NCI-H2227 treated with DMSO at 0.1 percent for 48 hours (cell line): ENCODE data around the gene CD4.

Experiments used
- DNase-seq: peaks from one replicate; lab custom pipeline; 2025; lab: John Stamatoyannopoulos, UW

CD4 gene

DNA sequence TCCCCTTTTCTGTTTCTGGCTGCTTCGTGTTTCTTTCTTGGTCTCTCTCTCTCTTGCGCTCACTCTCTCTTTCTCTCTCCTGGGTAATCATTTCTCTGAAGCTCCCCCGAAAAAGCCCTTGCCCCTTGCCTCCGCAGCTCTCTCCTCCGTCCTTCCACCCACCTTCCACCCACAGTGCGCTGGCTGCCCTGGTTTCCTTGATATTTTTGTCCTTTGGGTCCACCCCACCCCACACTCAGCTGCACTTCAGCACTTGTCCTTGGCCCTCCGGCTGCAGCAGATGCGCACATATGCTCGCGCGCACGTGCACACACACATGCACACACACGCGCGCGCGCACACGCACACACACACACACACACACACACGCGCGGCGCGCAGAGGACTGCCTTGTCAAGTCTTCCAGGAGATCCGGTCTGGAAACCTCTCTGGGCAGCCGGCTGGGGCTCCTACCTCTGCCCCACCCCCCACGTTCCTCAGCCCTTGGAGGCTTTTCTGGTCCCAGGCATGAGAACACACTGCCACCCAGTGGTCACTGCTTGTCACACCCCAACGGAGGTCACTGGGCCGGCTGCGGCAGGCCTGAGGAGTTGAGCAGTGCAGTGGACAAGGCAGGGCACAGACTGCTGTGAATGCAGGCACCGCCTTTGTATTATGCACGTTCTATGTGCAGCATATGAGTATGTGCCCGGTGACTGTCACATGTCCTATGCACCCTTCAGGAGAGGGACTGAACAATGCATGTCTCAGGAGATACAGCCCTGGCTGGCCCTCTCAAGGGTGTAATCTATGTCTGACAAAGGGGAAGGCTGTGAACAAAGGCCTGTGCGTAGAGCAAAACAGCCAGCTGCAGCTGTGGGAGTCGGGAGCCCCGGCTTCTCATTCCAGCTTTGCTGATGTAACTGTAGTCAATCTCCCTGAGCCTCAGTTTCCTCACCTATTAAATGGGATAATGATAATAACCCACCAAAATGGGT lies 10.5 kb upstream of the CD4 start:
- peak; percentile 85 for DNase-seq

DNA sequence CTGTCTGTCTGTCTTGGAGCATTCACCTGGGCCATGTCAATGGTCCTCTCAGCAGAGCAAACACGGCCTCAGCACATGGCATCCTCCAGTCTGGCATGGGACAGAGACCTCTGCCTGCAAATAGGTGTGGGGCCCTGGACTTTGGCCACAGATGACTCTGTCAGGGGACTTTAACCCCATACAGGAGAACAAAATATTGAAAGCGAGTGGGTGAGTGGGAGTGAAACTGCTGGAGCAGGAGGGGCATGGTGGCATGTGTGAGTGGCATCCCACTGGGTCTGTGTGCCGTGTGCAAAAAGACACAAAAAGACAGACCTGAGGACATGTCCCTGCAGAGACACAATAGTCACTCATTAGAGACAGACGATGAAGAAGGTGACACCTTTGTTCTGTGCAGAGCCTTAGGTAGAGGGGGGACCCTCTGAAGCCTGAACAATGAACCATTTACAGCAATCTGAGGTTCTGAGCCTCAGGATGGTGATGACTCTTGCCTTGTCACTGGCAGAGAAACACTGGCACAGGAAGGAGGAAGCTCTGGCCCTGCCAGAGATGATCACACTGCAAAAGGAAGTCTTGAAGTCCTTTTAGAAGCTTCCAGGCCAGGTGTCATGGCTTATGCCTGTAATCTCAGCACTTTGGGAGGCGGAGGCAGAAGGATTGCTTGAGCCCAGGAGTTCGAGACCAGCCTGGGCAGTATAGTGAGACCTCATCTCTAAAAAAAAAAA lies 9.5 kb upstream of the CD4 start:
- DNase-seq, result no peak

GRCh38 chr12:6780573-6780972 lies 8.8 kb upstream of the CD4 start:
- no peak for DNase-seq

DNA sequence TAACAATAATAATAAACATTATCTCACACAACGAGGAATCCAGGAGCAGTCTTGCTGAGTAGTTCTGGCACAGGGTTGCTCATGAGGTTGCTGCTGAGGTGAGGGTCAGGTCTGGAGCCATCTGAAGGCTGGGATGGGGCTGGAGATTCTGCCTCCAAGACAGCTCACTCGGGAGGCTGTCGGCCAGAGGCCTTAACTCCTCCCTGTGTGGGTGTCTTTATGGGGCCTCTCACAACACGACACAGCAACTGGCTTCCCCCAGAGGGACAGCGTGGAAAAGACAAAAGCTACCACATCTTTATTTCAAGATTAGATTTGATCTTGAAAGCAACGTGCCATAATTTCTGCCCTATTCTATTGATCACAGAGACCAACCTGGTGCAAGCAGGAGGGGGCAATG lies 7.2 kb upstream of the CD4 start:
- no peak for DNase-seq

- DNase-seq, result no peak
Observed at GRCh38 chr12:6782850-6783566, 6.3 kb upstream of the CD4 start.

- DNase-seq, result no peak
Observed at GRCh38 chr12:6783828-6784227, 5.5 kb upstream of the CD4 start.

DNA sequence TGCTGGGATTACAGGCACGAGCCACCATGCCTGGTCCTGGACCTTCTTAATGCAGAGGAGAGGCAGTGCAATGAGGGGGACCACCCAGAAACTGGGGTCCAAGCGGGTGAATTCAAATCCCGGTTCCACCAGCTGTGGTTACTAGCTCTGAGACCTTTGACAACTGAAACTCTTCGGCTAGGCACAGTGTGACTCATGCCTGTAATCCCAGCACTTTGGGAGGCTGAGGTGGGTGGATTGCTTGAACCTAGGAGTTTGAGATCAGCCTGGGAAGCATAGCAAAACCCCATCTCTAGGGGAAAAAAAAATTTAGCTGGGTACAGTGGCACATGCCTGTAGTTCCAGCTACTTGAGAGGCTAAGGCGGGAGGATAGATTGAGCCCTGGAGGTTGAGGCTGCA lies 5.0 kb upstream of the CD4 start:
- no peak for DNase-seq

DNA sequence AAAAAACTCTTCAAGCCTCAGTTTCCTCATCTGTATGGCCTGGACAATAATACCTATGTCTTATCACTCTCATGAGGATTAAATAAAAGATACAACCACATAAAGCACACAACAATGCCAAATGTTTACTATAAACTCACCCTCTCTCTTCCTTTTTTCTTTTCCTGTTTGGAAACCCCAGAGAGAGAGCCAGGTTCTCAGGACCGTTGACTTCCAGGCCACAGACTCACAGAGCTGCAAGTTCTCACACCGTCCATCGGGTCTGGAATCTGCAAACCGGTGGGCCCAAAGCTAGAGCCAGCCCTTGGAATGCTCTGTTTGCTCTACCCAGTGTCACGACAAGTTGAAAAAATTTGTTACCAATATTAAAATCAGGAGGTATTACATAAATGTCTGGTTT lies 4.6 kb upstream of the CD4 start:
- no peak for DNase-seq

GRCh38 chr12:6786416-6787094 lies 2.8 kb upstream of the CD4 start:
- no peak for DNase-seq

DNA sequence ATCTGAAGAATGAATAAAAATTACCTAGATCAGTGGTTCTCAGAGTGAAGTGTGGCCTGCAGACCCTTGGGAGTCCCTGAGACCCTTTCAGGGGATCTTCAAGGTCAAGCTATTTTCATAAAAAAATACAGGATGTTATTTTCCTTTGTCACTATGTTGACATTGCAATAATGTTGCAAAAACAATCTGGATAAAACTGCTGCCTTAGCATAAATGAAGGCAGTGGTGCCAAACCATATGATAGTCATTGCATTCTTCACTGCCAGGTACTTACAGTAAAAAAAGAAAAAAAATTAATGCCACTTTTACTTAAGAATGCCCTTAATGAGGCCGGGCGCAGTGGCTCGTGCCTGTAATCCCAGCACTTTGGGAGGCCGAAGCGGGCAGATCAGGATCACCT lies 2.0 kb upstream of the CD4 start:
- DNase-seq, result no peak

DNA sequence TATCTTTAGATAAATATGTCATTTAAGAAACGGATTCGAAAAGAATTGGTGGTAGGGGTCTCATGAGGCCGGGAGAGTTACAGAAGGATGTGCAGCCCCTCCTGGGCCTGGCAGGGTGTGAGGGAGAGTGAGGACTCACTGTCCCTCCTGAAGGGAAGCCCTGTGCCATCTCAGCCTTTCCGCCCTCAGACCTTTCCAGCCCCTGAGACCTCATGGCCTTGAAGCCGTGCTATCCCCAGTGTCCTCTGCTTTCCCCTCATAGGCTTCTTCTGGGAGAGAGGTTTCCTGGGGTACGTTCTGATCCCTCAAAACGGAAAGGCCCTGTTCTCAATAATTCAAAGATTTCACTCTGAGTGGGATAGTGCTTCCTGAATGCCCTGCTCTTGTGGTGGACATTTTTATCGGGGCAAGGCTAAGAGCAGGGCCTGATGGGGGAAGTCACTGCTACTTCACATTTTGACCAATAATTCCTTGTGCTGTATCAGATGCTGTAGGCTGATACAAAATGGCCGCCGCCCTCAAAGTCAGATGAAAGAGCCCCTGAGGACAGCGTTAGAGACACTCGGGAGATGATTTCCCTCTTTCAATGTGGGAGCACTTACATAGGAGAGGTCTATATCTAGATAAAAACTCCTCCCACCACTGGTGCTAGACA lies 1.3 kb downstream of the CD4 start:
- DNase-seq, result no peak

DNA sequence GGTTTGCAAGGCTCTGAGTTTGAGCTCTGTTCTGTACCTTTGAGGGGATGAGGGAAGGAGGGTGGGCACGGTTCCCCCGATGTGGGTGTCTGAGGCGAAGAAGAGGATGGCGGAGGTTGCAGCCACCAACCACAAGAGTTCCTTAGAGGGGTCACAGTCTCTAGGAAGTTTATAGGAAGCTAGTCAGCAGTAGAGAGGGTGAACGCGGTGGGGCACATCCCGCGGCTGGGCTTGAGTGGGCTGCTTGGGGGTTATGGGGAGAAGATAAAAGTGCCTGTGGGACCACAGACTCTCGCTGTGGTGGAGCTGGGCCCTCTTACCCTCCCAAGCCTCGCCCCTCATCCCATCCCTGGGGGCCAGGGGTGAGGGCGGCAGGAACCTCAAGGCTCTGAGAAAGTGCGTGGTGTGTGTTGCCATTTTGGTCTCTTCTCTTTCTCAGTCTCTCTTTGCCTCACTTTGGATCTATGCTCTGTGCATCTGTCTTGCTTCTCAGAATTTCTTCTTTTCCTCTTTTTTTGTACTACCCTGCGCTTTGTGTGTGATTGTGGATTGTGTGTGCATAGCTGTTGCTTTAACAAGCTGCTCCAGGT lies 2.7 kb downstream of the CD4 start:
- DNase-seq, result no peak

GRCh38 chr12:6792522-6793201 lies 3.3 kb downstream of the CD4 start:
- peak; percentile 19 for DNase-seq

DNA sequence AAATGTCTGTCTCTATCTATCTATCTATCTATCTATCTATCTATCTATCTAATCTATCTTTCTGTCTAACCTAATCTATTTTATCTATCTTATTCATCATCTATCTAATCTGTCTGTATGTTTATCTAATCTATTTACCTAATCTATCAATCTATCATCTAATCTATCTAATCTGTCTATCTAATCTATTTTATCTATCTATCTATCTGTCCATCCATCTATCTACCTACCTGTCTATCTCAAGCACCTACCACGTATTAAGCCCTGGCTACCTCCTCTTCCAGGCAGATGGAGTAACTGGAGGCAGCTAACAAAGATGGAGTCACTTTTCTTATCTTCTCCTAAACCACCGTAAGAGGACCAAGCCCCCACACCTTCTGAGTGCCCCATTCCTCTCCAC lies 5.8 kb downstream of the CD4 start:
- no peak for DNase-seq

DNA sequence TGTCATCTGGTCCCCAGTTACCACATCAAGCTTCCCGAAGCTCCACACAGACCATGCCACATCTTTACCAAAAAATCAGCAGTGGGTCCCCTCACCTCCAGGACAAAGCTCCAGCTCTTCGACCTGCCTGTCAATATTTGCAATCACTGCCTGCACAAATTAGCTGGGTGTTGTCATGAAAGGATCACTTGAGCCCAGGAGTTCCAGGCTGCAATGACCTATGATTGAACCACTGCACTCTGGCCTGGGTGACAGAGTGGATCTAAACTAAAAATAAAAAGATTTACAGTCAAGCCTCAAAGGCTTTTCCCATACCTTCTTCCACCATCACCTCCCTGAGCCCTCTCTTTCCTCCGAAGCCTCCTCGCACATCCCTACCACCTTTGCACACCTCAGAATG lies 7.2 kb downstream of the CD4 start:
- DNase-seq, result no peak

- DNase-seq, result no peak
Observed at GRCh38 chr12:6799147-6799546, 9.8 kb downstream of the CD4 start.

DNA sequence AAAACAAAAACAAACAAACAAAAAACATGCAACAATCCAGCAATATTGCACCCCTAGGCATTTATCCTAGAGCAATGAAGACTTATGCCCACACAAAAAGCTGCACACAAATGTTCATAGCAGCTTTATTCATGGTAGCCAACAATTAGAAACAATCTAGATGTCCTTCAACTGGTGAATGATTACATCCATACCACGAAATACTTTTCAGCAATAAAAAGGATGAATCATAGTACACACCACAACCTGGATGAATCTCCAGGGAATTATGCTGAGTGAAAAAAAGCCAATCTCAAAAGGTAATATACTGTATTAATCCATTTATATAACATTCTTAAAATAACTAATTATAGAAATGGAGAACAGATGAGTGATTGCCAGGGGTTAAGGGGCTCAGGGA lies 17.8 kb downstream of the CD4 start:
- no peak for DNase-seq

DNA sequence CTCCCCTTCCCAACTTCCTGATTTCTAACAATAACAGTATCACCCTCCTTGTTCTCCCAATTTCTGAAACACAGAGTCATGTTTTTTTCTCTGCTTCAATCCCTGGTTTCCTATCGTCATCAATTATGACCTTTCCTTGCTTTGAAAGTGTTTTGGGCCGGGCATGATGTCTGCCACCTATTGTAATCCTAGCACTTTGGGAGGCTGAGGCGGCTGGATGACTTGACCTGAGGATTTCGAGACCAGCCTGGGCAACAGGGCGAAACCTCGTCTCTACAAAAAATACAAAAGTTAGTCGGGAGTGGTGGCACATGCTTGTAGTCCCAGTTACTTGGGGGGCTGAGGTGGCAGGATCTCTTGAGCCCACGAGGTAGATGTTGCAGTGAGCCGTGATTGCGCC lies 19.7 kb downstream of the CD4 start:
- no peak for DNase-seq

GRCh38 chr12:6810758-6811157 lies 21.4 kb downstream of the CD4 start:
- DNase-seq, result no peak

DNA sequence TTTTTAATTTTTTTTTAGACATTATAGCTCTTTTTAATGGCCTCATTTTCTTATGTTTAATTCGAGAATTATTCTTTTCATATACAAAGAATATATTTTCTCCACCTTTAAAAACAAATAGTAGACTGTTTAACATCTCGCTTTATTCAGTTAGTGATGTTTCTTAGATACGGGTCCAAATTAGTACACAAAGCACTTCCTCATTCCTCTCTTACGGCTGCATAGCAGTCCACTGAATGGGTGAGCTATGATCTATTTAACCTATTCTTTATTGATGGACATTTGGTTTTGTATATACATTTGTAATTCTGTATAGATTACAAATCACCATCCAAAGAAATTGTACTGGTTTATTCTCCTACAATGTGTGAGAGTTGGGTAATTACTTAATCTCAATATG lies 24.0 kb downstream of the CD4 start:
- DNase-seq, result no peak

DNA sequence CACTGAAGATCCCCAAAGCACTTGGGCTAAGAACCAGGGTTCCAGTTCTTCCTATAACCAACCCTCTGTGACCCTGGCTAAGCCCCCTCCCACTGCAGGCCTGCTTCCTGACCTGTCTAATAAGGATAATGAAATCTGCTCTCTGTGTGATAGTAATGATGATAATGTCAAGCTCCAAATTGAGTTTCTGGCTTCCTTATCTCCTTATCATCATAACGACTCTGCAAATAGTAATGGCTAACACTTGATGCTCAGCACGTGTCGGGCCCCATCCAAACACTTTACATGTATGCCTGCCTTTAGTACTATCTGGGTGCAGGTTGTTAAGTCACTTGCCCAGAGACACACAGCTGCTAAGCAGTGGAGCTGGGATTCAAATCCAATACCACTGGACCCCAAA lies 27.3 kb downstream of the CD4 start:
- no peak for DNase-seq
